Stimulated activated effector memory CD8-positive, alpha-beta T cell treated with anti-CD3 and anti-CD28 coated beads, Interleukin-12 subunit alpha, Interleukin-12 subunit beta, amount 100 ng/mL, for 72 hours (primary cell): ENCODE data around the gene BAHCC1.

Experiments
- ATAC-seq: fragments of 150-1000 bp; cut with Tn5 transposase; 2 replicates; pipeline ENCODE4 v1.10.0; 2021
- DNase-seq, 2 donors: peaks; one replicate each; pipeline ENCODE4 v3.0.0; 2021 to 2022; ENCODE audit warnings: low spot score in 2 of 2
- H3K27ac Mint-ChIP-seq: one replicate; pipeline ENCODE4 v1.8.0; 2022; ENCODE audit warnings: mild to moderate bottlenecking, mixed read lengths
- H3K36me3 Mint-ChIP-seq: one replicate; pipeline ENCODE4 v1.8.0; 2022; ENCODE audit warnings: mild to moderate bottlenecking, mixed read lengths
- H3K4me1 Mint-ChIP-seq: one replicate; pipeline ENCODE4 v1.8.0; 2022; ENCODE audit warnings: mixed read lengths
- H3K4me3 Mint-ChIP-seq: one replicate; pipeline ENCODE4 v1.8.0; 2022; ENCODE audit warnings: mild to moderate bottlenecking, mixed read lengths
- H3K9me3 Mint-ChIP-seq: one replicate; pipeline ENCODE4 v1.8.0; 2022; ENCODE audit warnings: mixed read lengths

Gene BAHCC1

DNA sequence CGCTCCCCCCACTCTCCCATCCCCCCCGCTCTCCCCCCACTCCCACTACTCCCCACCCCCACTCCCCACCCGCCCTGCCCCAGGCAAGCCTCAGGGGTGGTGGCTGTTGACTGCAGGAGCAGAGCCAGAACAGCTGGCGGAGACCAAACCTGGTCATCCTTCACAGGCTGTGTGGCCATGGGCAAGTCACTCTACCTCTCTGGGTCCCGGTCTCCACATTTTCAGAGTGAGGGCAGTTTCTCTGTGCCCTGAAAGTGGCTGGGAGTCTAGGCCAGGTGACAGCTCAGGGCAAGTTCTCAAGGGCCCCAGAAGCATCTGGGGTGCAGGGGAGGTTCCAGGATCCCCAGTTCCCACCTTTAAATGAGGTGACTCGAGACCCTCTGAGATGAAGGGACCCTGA is 15.1 kb upstream of the BAHCC1 start:
- Mint-ChIP-seq H3K27ac (no peak overlapping the region), H3K9me3 (no peaks in the 10 kb centered on the region), H3K4me3 (no peak overlapping the region), H3K4me1 (no peaks in the 10 kb centered on the region), H3K36me3 (no peaks in the 10 kb centered on the region)
- ATAC-seq, result no peak
- DNase-seq, result no peak

GRCh38 chr17:81380666-81381518 is 14.4 kb upstream of the BAHCC1 start:
- Mint-ChIP-seq H3K4me1 (no peaks in the 10 kb centered on the region), H3K27ac (peak overlapping the region; percentile 61), H3K36me3 (no peaks in the 10 kb centered on the region), H3K4me3 (no peak overlapping the region), H3K9me3 (no peaks in the 10 kb centered on the region)
- no peak for ATAC-seq
- no peak for DNase-seq

- ATAC-seq, result no peak
- no peaks in the 10 kb centered on the region for H3K9me3 Mint-ChIP-seq
- no peaks in the 10 kb centered on the region for H3K36me3 Mint-ChIP-seq
- H3K4me1 Mint-ChIP-seq, result no peaks in the 10 kb centered on the region
- no peak for DNase-seq
- H3K27ac Mint-ChIP-seq, result peak overlapping the region; percentile 61
- no peak overlapping the region for H3K4me3 Mint-ChIP-seq
These were observed 13.4 kb upstream of the BAHCC1 start for GRCh38 chr17:81381632-81382577.

DNA sequence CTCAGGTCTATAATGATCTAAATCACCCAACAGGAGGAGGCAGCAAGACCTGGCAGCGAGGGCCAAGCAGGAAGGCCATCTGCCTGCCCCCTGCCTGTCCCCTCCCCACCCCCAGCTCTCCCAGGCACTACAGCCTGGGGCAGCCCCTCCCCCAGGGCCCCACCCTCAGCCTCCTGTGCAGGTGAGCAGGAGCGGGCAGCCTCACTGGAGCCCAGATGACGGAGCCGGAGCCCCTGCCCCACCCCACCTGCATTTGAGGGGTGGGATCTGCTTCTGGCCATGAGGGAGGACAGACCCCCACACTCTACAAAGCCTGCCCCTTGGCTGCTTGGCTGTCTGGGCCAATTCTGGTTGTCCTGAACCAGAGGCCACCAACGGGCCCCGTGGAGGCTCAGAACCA is 12.4 kb upstream of the BAHCC1 start:
- H3K9me3 Mint-ChIP-seq, result no peaks in the 10 kb centered on the region
- H3K4me3 Mint-ChIP-seq, result no peak overlapping the region
- DNase-seq (no peak), ATAC-seq (no peak)
- no peaks in the 10 kb centered on the region for H3K36me3 Mint-ChIP-seq
- no peak overlapping the region for H3K27ac Mint-ChIP-seq
- no peaks in the 10 kb centered on the region for H3K4me1 Mint-ChIP-seq

DNA sequence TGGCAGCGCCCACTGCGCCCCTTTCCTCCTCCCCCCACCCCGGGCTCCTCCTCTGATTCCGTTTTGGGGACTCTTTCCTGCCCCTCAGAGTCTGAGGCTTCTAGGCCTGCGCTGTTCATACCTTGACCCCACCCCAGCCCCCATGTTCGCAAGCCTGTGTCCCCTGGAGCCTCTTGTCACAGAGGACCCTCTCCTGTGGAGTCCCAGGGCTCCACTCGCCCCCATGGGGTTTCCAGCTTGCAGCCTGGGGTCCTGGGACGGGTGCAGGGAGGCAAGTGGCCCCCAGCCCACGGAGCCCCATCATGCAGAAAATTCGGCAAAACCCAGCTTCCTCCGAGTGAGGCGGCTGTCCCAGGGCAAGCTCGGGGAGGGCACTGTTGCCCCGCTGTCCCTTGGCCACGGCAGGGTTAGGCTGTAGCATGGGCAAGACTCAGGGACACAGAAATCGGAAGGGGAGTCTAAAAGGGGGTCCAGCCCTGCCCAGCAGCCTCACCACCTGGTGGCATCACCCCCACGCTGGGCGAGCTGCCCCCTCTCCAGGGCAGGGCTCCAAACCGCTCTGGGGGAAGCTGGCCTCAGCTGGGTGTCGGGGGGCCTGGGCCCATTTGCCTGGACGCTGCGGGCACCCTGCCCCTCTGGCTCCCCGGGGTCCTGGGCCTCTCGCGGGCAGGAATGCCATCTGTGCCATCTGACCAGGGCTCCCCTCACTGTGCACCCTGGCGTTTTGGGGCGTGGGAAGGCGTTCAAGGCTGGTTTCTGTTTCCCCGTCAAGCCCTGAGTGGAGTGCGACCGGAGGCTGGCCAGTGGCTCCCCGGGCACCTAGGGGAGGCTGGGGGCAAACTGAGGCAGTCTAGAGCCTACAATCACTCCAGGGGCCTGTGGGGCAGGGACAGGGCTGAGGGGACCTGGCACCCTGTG is 11.5 kb upstream of the BAHCC1 start:
- Mint-ChIP-seq H3K27ac (no peak overlapping the region), H3K4me1 (no peaks in the 10 kb centered on the region), H3K4me3 (no peak overlapping the region), H3K9me3 (no peaks in the 10 kb centered on the region), H3K36me3 (no peaks in the 10 kb centered on the region)
- ATAC-seq, result no peak
- no peak for DNase-seq

DNA sequence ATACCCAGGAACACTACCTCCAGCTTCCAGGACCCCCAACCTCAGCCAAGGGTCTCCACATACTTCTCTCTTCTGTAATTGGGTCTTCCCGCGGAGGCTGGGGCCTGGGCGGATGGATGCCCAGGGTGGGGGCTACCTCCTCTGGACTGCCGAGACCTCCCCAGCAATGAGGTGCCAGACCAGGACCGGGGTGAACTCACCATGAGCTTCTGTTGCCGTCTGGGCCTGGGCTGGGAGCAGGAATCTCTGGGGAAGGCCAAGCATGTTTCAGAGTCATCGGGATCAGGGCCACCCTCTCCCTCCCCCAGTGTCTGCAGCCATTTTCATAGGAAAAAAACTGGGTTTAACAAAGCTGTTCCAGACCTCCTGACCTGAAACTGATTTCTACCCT is 10.3 kb upstream of the BAHCC1 start:
- H3K4me3 Mint-ChIP-seq, result no peak overlapping the region
- H3K4me1 Mint-ChIP-seq, result no peaks in the 10 kb centered on the region
- ATAC-seq (no peak), DNase-seq (no peak)
- H3K27ac Mint-ChIP-seq, result no peak overlapping the region
- no peaks in the 10 kb centered on the region for H3K9me3 Mint-ChIP-seq
- no peaks in the 10 kb centered on the region for H3K36me3 Mint-ChIP-seq

GRCh38 chr17:81385320-81386111 is 9.7 kb upstream of the BAHCC1 start:
- no peak for DNase-seq
- H3K9me3 Mint-ChIP-seq, result no peaks in the 10 kb centered on the region
- H3K4me1 Mint-ChIP-seq, result no peaks in the 10 kb centered on the region
- peak overlapping the region; percentile 33 for H3K4me3 Mint-ChIP-seq
- H3K36me3 Mint-ChIP-seq, result no peaks in the 10 kb centered on the region
- no peak overlapping the region for H3K27ac Mint-ChIP-seq
- ATAC-seq, result no peak

GRCh38 chr17:81386141-81386645 is 9.1 kb upstream of the BAHCC1 start:
- ATAC-seq (no peak), DNase-seq (no peak)
- H3K36me3 Mint-ChIP-seq, result no peaks in the 10 kb centered on the region
- H3K4me3 Mint-ChIP-seq, result peak overlapping the region; percentile 33
- H3K4me1 Mint-ChIP-seq, result no peaks in the 10 kb centered on the region
- H3K27ac Mint-ChIP-seq, result no peak overlapping the region
- H3K9me3 Mint-ChIP-seq, result no peaks in the 10 kb centered on the region

GRCh38 chr17:81386646-81387099 is 8.6 kb upstream of the BAHCC1 start:
- peak overlapping the region; percentile 65 for H3K4me3 Mint-ChIP-seq
- no peak overlapping the region for H3K27ac Mint-ChIP-seq
- DNase-seq, result no peak
- H3K4me1 Mint-ChIP-seq, result no peaks in the 10 kb centered on the region
- H3K9me3 Mint-ChIP-seq, result no peaks in the 10 kb centered on the region
- no peaks in the 10 kb centered on the region for H3K36me3 Mint-ChIP-seq
- ATAC-seq, result peak; percentile 59

DNA sequence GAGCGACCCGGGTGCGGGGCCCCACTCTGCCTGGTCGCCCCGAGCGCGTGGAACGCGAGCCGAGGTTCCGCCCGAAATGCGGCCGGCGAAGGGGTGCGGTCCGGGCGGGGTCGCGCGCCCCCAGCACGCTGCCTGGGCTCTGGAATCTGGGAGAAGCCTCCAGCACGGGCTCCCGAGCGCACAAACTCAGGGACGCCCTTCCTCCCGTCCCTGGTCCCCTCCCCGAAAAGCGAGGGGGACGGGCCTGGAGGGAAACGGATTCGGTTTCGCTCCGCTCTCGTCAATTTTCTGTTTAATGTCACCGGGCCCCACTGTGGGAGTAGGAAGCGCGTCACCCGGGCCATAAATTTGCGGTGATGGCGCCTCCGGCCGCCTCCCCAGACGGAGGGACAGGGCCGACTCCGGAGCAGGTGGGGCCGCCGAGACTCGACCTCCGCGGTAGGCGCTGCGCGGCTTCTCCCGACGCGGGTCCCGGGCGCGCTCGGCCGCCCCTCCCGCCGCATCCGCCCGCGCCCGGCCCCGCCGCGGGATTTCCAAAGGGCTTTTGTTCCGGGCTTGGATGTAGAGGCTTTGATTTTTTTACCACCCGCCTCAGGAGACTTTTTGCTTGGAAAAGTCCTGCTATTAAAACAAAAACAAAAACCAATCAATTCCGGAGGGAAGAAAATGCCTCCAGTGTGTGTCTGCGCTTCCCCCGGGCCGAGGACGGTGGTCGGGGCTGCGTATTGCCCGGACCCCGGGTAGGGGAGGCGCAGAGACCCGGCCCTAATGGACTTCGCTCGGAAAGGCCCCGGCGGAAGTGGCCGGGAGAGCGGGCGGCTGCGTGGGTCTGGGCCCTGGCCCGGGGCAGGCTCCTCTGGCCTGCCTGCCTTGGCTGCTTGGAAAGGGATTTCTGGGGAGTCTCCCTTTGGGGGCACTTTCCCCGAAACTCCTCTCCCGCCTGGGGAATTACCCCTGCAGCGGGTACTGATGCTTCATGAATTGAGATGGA is 7.9 kb upstream of the BAHCC1 start:
- H3K4me3 Mint-ChIP-seq, result peak overlapping the region; percentile 65
- no peaks in the 10 kb centered on the region for H3K4me1 Mint-ChIP-seq
- ATAC-seq (peak; percentile 71), DNase-seq (no peak)
- H3K36me3 Mint-ChIP-seq, result no peaks in the 10 kb centered on the region
- H3K9me3 Mint-ChIP-seq, result no peaks in the 10 kb centered on the region
- H3K27ac Mint-ChIP-seq, result peak overlapping the region; percentile 29

DNA sequence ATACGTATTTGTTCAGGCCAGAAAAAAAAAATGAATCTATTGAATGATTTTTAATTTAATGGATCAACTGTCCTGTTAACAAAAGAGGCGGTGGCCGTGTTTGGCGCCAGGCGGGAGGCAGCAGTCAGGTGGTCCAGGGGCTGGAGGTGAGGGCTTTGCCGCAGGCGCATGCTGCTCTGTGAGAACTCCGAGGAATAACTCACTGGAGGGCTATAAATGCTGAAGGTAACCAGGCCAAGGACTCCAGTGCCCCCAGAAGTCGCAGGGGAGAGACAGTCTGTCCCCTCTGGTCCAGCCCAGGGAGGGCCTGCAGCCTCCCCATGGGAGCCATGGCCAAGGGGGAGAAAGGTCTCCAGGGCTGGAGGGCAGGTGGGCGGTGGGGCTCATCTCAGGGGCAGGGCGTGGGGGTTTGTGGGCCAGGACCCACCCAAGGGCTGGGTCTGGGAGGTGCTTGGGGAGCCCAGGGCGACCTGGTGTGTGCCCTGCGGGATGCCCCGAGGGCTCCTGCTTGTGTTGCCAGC is 7.1 kb upstream of the BAHCC1 start:
- Mint-ChIP-seq H3K36me3 (no peaks in the 10 kb centered on the region), H3K9me3 (no peaks in the 10 kb centered on the region), H3K4me3 (peak overlapping the region; percentile 65), H3K27ac (no peak overlapping the region), H3K4me1 (no peaks in the 10 kb centered on the region)
- DNase-seq (no peak), ATAC-seq (no peak)

- peaks cover 1% of the 10 kb centered on the region for H3K36me3 Mint-ChIP-seq
- no peak for ATAC-seq
- peaks cover under 1% of the 10 kb centered on the region for H3K4me1 Mint-ChIP-seq
- no peak for DNase-seq
- H3K4me3 Mint-ChIP-seq, result peak overlapping the region; percentile 65
- no peak overlapping the region for H3K27ac Mint-ChIP-seq
- no peaks in the 10 kb centered on the region for H3K9me3 Mint-ChIP-seq
These were observed 6.5 kb upstream of the BAHCC1 start for GRCh38 chr17:81388612-81389367.
